Stomach (tissue), 9 donors: ENCODE measurements around the gene STMN3. TPM values are rescaled to one million over a fixed set of nuclear protein-coding genes. Genes with fewer than 3 reads are reported as not detected.
A peak's percentile ranks its signal among the peaks of the same experiment; 100 is the strongest.

Experiments
- DNase-seq, 2 donors: peaks; one replicate each; pipeline versions ENCODE4 v3.0.0 to v3.0.0-alpha.2; 2013 to 2019
- H3K27ac ChIP-seq, 5 donors: fragments of 200-600 bp in 4 of 5; sonication (generic) in 4 of 5; one replicate each; pipeline ENCODE4 v1.5.1; 2013 to 2019; ENCODE audit warnings: mild to moderate bottlenecking in 1 of 5, moderate library complexity in 1 of 5
- H3K27me3 ChIP-seq, 3 donors: fragments of 200-600 bp; sonication (generic); one replicate each; pipeline ENCODE4 v1.5.1; 2017 to 2019; ENCODE audit warnings: mixed run types in 1 of 3
- H3K36me3 ChIP-seq, 4 donors: fragments of 200-600 bp; sonication (generic); 1 replicate in 3 of 4; 2 replicates in 1 of 4; pipeline ENCODE4 v1.5.1; 2016 to 2019
- H3K4me1 ChIP-seq, 4 donors: fragments of 200-600 bp; sonication (generic); one replicate each; pipeline ENCODE4 v1.5.1; 2016 to 2019
- H3K4me3 ChIP-seq, 4 donors: fragments of 200-600 bp; sonication (generic) in 3 of 4; one replicate each; pipeline ENCODE4 v1.5.1; 2016 to 2019; ENCODE audit warnings: mild to moderate bottlenecking in 1 of 4
- H3K9me3 ChIP-seq, 4 donors: fragments of 200-600 bp; sonication (generic); one replicate each; pipeline ENCODE4 v1.5.1; 2016 to 2019
- CTCF ChIP-seq, 7 experiments: fragments of 450-650 bp in 4 of 7; fragments of 200-600 bp in 3 of 7; sonication (generic) in 3 of 7; IDR thresholded peaks; one replicate each; pipeline ENCODE4 v1.5.1; 2016 to 2019; ENCODE audit warnings: antibody characterized with exemption in 7 of 7, control low read depth in 2 of 7, mild to moderate bottlenecking in 1 of 7
- EP300 ChIP-seq: sonication (generic); formaldehyde crosslinking; IDR thresholded peaks from one replicate; pipeline ENCODE4 v1.6.1; 2017; ENCODE audit warnings: antibody characterized with exemption
- POLR2A ChIP-seq, 4 donors: fragments of 450-650 bp; IDR thresholded peaks; one replicate each; pipeline ENCODE4 v1.6.1; 2016; ENCODE audit warnings: antibody characterized with exemption in 4 of 4, control low read depth in 2 of 4, mild to moderate bottlenecking in 1 of 4, moderate library complexity in 1 of 4
- POLR2AphosphoS5 ChIP-seq, 3 donors: sonication (generic); formaldehyde crosslinking; IDR thresholded peaks; one replicate each; pipeline ENCODE4 v1.6.1; 2016; ENCODE audit warnings: antibody characterized with exemption in 3 of 3
- WGBS, 5 donors: extraction: QIAGEN DNeasy Blood & Tissue Kit in 3 of 5; methylation state at CpG; one replicate each; pipeline versions ENCODE4 v1.1.5 to v1.1.7; 2013 to 2018; 5-methylcytosine and 5-hydroxymethylcytosine counted together
- intact Hi-C: fragments of 100-400 bp; cut with DNase I; formaldehyde crosslinking; loops from one replicate; pipeline ENCODE4 v1.15.1; 2023; ENCODE audit warnings: low total_unique reads
- polyA plus RNA-seq, 3 donors: library from polyadenylated mRNA; stranded (reverse); fragments of 200-250 nt; gene quantifications; one replicate each; pipeline ENCODE4 v1.2.3, GENCODE V29; 2013
- total RNA-seq, 5 donors: library from RNA; depleted of rRNA; stranded (reverse); fragments of >200 nt; gene quantifications; one replicate each; pipeline versions ENCODE4 v1.1.0 to v1.2.3, GENCODE V29; 2014 to 2016
- donor health status: healthy with polysubstance abuse.
- donor health status: Bipolar disorder and iron deficiency.
- donor health status: healthy.

Gene STMN3
- total and polyA plus RNA-seq, 8 donors, result 0.87 to 14.8 (median 12.0) TPM

DNA sequence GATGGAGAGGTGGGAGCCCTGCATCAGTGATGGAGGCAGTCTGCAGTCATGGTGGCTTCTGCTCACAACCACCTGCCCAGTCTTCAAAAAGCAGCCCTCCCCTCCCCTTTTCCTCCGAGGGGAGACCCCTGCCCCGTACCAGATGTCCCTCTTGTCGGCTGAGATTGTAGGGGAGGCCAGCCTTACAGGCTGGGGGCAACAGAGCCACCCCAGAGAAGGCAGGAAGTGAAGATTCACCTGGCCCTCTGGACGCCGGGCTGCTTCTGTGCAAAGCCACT lies 47.8 kb upstream of the STMN3 start:
- peaks cover 30 to 47% (median 40%) of the 10 kb centered on the region in 4 donors for H3K4me1 ChIP-seq
- peaks cover 16 to 51% (median 42%) of the 10 kb centered on the region in 4 donors for H3K36me3 ChIP-seq
- intact Hi-C loops, result no loop called here
- no peak for DNase-seq
- TF ChIP-seq POLR2A (IDR thresholded peaks at IDR 0.05) (no peak), POLR2AphosphoS5 (IDR thresholded peaks at IDR 0.05) (no peak), CTCF (IDR thresholded peaks at IDR 0.05) (no peak), EP300 (no peak)
- 67 to 91% (median 86%) methylated on average over 4 to 5 of the region's 5 CpGs for WGBS, 5 donors
- peak overlapping the region in 1 of 5 donors; percentile 3 for H3K27ac ChIP-seq
- no peaks in the 10 kb centered on the region for H3K9me3 ChIP-seq
- H3K4me3 ChIP-seq, result no peak overlapping the region
- no peaks in the 10 kb centered on the region for H3K27me3 ChIP-seq

DNA sequence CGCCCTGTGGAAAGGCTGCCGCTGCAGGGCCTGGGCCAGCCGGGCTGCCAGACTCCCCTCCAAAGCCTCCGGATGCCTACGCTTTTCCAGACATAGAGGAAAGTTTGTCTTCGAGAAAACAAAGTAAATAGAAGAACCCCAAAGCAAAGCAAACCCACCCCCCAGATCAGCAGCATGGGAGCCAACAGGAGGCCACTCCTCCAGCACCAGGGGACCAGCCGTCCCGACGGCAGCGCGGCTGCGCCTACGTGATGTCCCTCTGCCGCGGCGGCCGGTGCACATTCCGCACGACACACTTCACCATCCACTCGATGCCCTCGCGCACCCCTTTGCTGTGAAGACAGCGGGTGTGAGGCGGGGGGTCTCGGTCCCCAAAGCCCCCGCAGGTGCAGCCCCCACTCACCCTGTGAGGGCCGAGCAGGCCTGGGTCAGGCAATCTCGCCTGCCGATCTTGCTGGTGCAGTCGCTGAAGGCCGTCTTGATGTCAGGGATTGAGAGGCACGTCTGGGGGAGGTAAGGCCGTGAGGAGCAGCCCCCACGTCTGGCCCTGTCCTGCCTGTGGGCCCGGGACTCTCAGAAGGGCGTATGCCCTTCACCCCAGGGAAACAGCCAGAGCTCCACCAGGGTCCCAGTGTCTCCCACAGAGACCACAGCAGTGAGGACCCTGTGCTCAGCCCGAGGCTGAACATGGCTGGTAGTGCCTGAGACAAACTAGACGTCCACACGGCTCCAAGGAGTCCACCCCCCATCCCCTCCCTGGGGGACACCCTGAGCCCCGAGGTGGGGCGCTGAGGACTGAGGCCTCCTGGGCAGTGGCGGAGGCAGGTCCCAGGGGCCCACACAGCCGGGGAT lies 47.2 kb upstream of the STMN3 start:
- TF ChIP-seq CTCF (IDR thresholded peaks at IDR 0.05), result no peak
- TF ChIP-seq POLR2AphosphoS5 (IDR thresholded peaks at IDR 0.05), result peak in 1 of 3 donors; percentile 4
- no peak overlapping the region for H3K4me3 ChIP-seq
- H3K9me3 ChIP-seq, result no peaks in the 10 kb centered on the region
- H3K27me3 ChIP-seq, result no peaks in the 10 kb centered on the region
- peak overlapping the region in 4 of 5 donors; percentile 38 to 83 (median 68) for H3K27ac ChIP-seq
- intact Hi-C loops, result no loop called here
- peaks cover 13 to 46% (median 40%) of the 10 kb centered on the region in 4 donors for H3K36me3 ChIP-seq
- no peak for DNase-seq
- peaks cover 30 to 47% (median 44%) of the 10 kb centered on the region in 4 donors for H3K4me1 ChIP-seq
- WGBS, 5 donors, result 87 to 92% (median 89%) methylated on average over 31 to 43 of the region's 43 CpGs

DNA sequence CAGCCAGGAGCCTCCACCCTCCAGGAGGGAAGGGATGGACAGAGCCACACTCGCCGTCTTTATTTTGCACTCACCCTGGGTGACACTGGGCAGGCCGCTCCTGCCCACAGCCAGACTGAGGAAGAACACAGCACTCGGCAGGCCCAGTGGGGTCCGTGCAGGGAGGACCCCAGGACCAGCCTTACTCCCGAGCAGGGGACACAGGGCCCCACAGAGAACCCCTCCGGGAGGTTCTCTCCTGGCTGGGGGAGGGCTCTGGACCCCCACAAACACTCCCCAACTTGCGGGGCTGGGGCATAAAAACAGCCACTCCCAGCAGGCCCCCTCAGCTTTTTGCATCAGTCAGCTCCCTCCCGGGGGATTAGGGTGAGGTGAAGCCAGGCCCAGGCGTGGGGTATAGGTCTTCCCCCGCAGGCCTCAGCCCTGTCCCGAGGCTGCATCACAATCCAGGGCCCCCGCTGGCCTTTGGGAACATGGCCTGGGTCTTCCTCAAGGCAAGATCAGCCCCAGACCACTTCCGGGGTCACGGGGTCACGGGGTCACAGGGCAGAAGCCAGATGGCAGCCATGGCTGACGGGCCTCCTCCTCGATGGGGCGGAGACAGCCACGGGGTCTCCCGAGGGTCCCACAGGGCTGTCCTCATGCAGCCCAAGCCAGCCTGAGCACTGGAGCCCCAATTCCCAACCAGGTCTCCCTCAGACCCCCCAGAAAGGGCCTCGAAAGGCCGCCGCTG lies 46.4 kb upstream of the STMN3 start:
- no peaks in the 10 kb centered on the region for H3K9me3 ChIP-seq
- 73 to 83% (median 80%) methylated on average over 14 to 24 of the region's 24 CpGs for WGBS, 5 donors
- peak overlapping the region in 1 of 4 donors; percentile 42 for H3K4me3 ChIP-seq
- intact Hi-C loops, result no loop called here
- TF ChIP-seq CTCF (IDR thresholded peaks at IDR 0.05), result no peak
- no peak for TF ChIP-seq EP300
- no peak for TF ChIP-seq POLR2AphosphoS5 (IDR thresholded peaks at IDR 0.05)
- H3K4me1 ChIP-seq, result peaks cover 30 to 47% (median 44%) of the 10 kb centered on the region in 4 donors
- peak overlapping the region; percentile 38 to 83 (median 57) for H3K27ac ChIP-seq
- no peak for DNase-seq
- peaks cover 13 to 46% (median 40%) of the 10 kb centered on the region in 4 donors for H3K36me3 ChIP-seq
- no peaks in the 10 kb centered on the region for H3K27me3 ChIP-seq

DNA sequence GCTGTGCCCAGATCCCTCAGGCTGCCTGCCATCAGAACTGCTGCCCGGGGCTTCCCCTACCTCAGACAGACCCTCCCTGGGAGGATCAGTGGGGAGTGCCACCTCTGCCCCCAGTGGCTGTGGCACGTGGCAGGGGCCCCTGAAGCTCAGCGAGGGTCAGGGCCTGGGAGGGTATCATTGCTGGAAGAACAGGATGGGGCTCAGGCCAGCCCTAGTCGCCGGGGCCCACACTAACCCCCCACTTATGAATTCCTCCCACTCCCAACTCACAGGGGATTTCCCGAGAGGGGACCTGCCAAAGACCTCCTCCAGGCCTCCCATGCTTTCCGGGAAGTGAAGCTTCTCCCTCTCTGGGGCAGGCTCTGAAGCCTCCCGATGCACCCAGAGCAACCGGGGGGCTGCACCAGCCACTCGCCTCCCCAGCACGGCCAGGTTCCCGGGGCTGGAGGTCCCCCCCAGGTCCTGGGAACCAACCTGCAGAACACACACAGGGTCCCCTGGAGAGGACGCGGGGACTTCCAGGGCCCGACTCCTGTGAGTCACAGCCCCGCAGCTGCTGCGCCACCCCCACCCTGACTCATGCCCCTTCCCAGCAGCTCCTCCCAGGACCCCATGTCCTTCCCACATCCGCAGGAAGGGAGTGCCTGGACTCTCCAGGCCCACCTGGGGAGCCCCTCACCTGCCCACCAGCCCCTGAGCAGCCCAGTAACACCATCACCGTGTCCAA lies 45.7 kb upstream of the STMN3 start:
- intact Hi-C loops, result no loop called here
- Histone ChIP-seq H3K4me1 (peaks cover 30 to 47% (median 44%) of the 10 kb centered on the region in 4 donors), H3K27me3 (no peaks in the 10 kb centered on the region), H3K9me3 (no peaks in the 10 kb centered on the region), H3K4me3 (peak overlapping the region in 1 of 4 donors; percentile 42), H3K27ac (peak overlapping the region; percentile 38 to 83 (median 57)), H3K36me3 (peaks cover 14 to 46% (median 40%) of the 10 kb centered on the region in 4 donors)
- TF ChIP-seq POLR2A (IDR thresholded peaks at IDR 0.05), result no peak
- peak; percentile 16 for TF ChIP-seq EP300
- peak in 2 of 3 donors; percentile 12 to 62 for TF ChIP-seq POLR2AphosphoS5 (IDR thresholded peaks at IDR 0.05)
- TF ChIP-seq CTCF (IDR thresholded peaks at IDR 0.05), result no peak
- WGBS, 5 donors, result 24 to 49% (median 43%) methylated on average over 8 to 19 of the region's 19 CpGs
- peak in 1 of 2 donors; percentile 55 for DNase-seq
